HepG2 (cell line): ENCODE data around the gene AFF2. TPM values are rescaled to one million over a fixed set of nuclear protein-coding genes. Genes with fewer than 3 reads are reported as not detected.

Source experiments
- ATAC-seq: fragments of 200-7000 bp; cut with Tn5 transposase; 3 replicates; pipeline ENCODE4 v1.9.1; 2020; ENCODE audit warnings: mild to moderate bottlenecking, moderate library complexity
- BruUV-seq: library from RNA; stranded (reverse); fragments of 400-500 nt; replicated peaks from 2 replicates; lab custom pipeline; 2021; lab: Mats Ljungman, UMichigan
- CTCF ChIA-PET: fragments of 300-600 bp; formaldehyde crosslinking; extraction: SDS; loops from one replicate; lab custom pipeline; 2021; ENCODE audit warnings: low total read pairs, inconsistent platforms, low intra/inter-chr PET ratio; lab: Yijun Ruan, JAX
- POLR2A ChIA-PET: fragments of 350-600 bp; sonication (Branson Sonifier 250); formaldehyde crosslinking; loops from one replicate; lab custom pipeline; 2020; ENCODE audit warnings: antibody characterized with exemption, inconsistent platforms; lab: Yijun Ruan, JAX
- DNase-seq: peaks from one replicate; pipeline ENCODE4 v3.0.0-alpha.2; 2015; ENCODE audit warnings: low spot score
- FAIRE-seq: peaks from 3 replicates; lab custom pipeline; 2011; peaks lifted over from hg19 to GRCh38; lab: Jason Lieb, UNC
- H2AFZ ChIP-seq: one replicate; pipeline ENCODE4 v1.6.1; 2011; ENCODE audit warnings: low read length, inconsistent platforms
- H3K27ac ChIP-seq: fragments of 300-600 bp; 3 replicates; pipeline ENCODE4 v1.8.0; 2011; ENCODE audit warnings: mixed run types, mild to moderate bottlenecking, mixed read lengths, low read length, inconsistent platforms; ENCODE audit not compliant: insufficient read depth; ENCODE audit errors: extremely low read length
- H3K27me3 ChIP-seq, 2 experiments: fragments of 200-600 bp in 1 of 2; 2 replicates in 1 of 2; 3 replicates in 1 of 2; pipeline versions ENCODE4 v1.6.0 to v1.8.0; 2011; ENCODE audit warnings: low read length in 2 of 2, mild to moderate bottlenecking in 2 of 2, moderate library complexity in 2 of 2, inconsistent platforms in 1 of 2; ENCODE audit not compliant: insufficient read depth in 2 of 2, control insufficient read depth in 1 of 2
- H3K36me3 ChIP-seq, 2 experiments: fragments of 200-600 bp in 1 of 2; replicated peaks in 1 of 2; 2 replicates in 1 of 2; 3 replicates in 1 of 2; pipeline versions ENCODE4 v1.5.1 to v1.8.0; 2011; ENCODE audit warnings: low read length in 2 of 2, inconsistent platforms in 1 of 2; ENCODE audit not compliant: insufficient read depth in 2 of 2, control insufficient read depth in 1 of 2
- H3K4me1 ChIP-seq: 2 replicates; pipeline ENCODE4 v1.5.1; 2012; ENCODE audit warnings: low read length, inconsistent platforms; ENCODE audit not compliant: insufficient read depth
- H3K4me2 ChIP-seq: 2 replicates; pipeline ENCODE4 v1.6.0; 2011; ENCODE audit warnings: low read depth, low read length, inconsistent platforms
- H3K4me3 ChIP-seq, 3 experiments: fragments of 200-600 bp in 1 of 3; sonication (generic), shearing (Covaris generic) in 1 of 3; replicated peaks in 1 of 3; 2 replicates each; pipeline ENCODE4 v1.5.1; 2011 to 2016; ENCODE audit warnings: low read length in 3 of 3, inconsistent platforms in 2 of 3, low read depth in 2 of 3, mild to moderate bottlenecking in 2 of 3, control low read depth in 1 of 3, mixed read lengths in 1 of 3; ENCODE audit not compliant: insufficient read depth in 1 of 3
- H3K79me2 ChIP-seq: one replicate; pipeline ENCODE4 v1.6.1; 2011; ENCODE audit warnings: low read length, inconsistent platforms; ENCODE audit not compliant: insufficient read depth
- H3K9ac ChIP-seq: 2 replicates; pipeline ENCODE4 v1.6.0; 2011; ENCODE audit warnings: mild to moderate bottlenecking, low read depth, low read length, inconsistent platforms; ENCODE audit not compliant: insufficient read depth
- H3K9me3 ChIP-seq: 2 replicates; pipeline ENCODE4 v1.5.1; 2012; ENCODE audit warnings: mild to moderate bottlenecking, low read length
- H4K20me1 ChIP-seq: 2 replicates; pipeline ENCODE4 v1.6.0; 2011; ENCODE audit warnings: inconsistent platforms, mild to moderate bottlenecking, low read length, moderate library complexity; ENCODE audit not compliant: insufficient read depth
- ELF1 ChIP-seq: sonication (generic); formaldehyde crosslinking; IDR thresholded peaks from 2 replicates; pipeline ENCODE4 v1.4.0; 2020; ENCODE audit warnings: missing genetic modification reagents
- ERF ChIP-seq: IDR thresholded peaks from 2 replicates; pipeline ENCODE4 v1.6.1; 2018; ENCODE audit warnings: missing biosample characterization, missing genetic modification reagents
- GABPB1 ChIP-seq: IDR thresholded peaks from 2 replicates; pipeline ENCODE4 v1.6.1; 2016; ENCODE audit warnings: mild to moderate bottlenecking, missing genetic modification reagents, moderate library complexity, missing compliant biosample characterization
- HMGXB4 ChIP-seq, 2 experiments: sonication (generic) in 1 of 2; formaldehyde crosslinking in 1 of 2; IDR thresholded peaks; 2 replicates each; pipeline versions ENCODE4 v1.4.0 to v1.6.1; 2018 to 2020; ENCODE audit warnings: missing genetic modification reagents in 2 of 2, borderline replicate concordance in 1 of 2, low read depth in 1 of 2, mild to moderate bottlenecking in 1 of 2, missing biosample characterization in 1 of 2
- REXO4 ChIP-seq: sonication (generic); formaldehyde crosslinking; IDR thresholded peaks from 2 replicates; pipeline ENCODE4 v1.8.0; 2022; ENCODE audit warnings: missing genetic modification reagents, mild to moderate bottlenecking, borderline replicate concordance
- SIX1 ChIP-seq: sonication (generic); formaldehyde crosslinking; IDR thresholded peaks from 2 replicates; pipeline ENCODE4 v1.4.0; 2020; ENCODE audit warnings: missing genetic modification reagents, borderline replicate concordance
- SRSF4 ChIP-seq: fragments of 200-400 bp; formaldehyde crosslinking; IDR thresholded peaks from one replicate; pipeline ENCODE4 v1.6.1; 2018; ENCODE audit warnings: mild to moderate bottlenecking, low read depth, low read length, moderate library complexity; ENCODE audit not compliant: poor library complexity, severe bottlenecking
- TAF15 ChIP-seq: fragments of 200-400 bp; formaldehyde crosslinking; IDR thresholded peaks from one replicate; pipeline ENCODE4 v1.6.1; 2018; ENCODE audit warnings: mild to moderate bottlenecking, low read depth, low read length; ENCODE audit not compliant: poor library complexity, severe bottlenecking
- ZNF10 ChIP-seq: sonication (generic); formaldehyde crosslinking; IDR thresholded peaks from 2 replicates; pipeline ENCODE4 v1.4.0; 2020; ENCODE audit warnings: mild to moderate bottlenecking, low read depth, missing genetic modification reagents, borderline replicate concordance
- ZNF280B ChIP-seq: sonication (generic); formaldehyde crosslinking; IDR thresholded peaks from 2 replicates; pipeline ENCODE4 v1.5.0; 2020; ENCODE audit warnings: missing genetic modification reagents, mild to moderate bottlenecking, borderline replicate concordance
- ZNF724P ChIP-seq: sonication (generic); formaldehyde crosslinking; IDR thresholded peaks from 2 replicates; pipeline ENCODE4 v1.8.0; 2022; ENCODE audit warnings: missing genetic modification reagents, borderline replicate concordance
- WGBS: methylation state at CpG from one replicate; pipeline ENCODE4 v1.1.6; 2017; ENCODE audit warnings: low lambda C conversion rate; 5-methylcytosine and 5-hydroxymethylcytosine counted together
- in situ Hi-C: cut with HindIII; loops from 2 replicates; pipeline ENCODE4 v1.10.0; 2017; ENCODE audit warnings: low pct_unique_long_range_greater_than_20kb; ENCODE audit not compliant: extremely low pct_ligation_motif_present
- intact Hi-C: fragments of 100-400 bp; cut with micrococcal nuclease; formaldehyde crosslinking; loops from one replicate; pipeline ENCODE4 v1.10.0; 2022; ENCODE audit not compliant: unreplicated experiment
- polyA plus RNA-seq, 8 experiments: library from polyadenylated mRNA; depleted of rRNA in 3 of 8; stranded (reverse) in 7 of 8; unstranded in 1 of 8; fragments of >200 nt; fragmentation: Illumina TruSeq in 4 of 8; extraction: Trizol in 4 of 8; gene quantifications; 2 replicates each; pipeline versions ENCODE4 v1.2.1 to v1.2.3, GENCODE V29; 2011 to 2016; ENCODE audit warnings: low read depth in 4 of 8, missing spikeins in 1 of 8, mixed read lengths in 1 of 8; ENCODE audit not compliant: insufficient read depth in 1 of 8
- total RNA-seq, 5 experiments: library from RNA; depleted of rRNA; stranded (reverse); fragments of >200 nt; fragmentation: Illumina TruSeq; extraction: Trizol; gene quantifications; 2 replicates each; pipeline ENCODE4 v1.2.3, GENCODE V29; 2016; ENCODE audit warnings: low read depth in 1 of 5
- TF ChIP-seq, protein P1 (sequence below): sonication (generic); formaldehyde crosslinking; IDR thresholded peaks from 2 replicates; pipeline ENCODE4 v1.5.1; 2020; ENCODE audit warnings: missing genetic modification reagents, mild to moderate bottlenecking, borderline replicate concordance

The AFF2 gene
- total and polyA plus RNA-seq, 2 of the 13 experiments (the other 11 are each of a cell fraction or from before 2014, with no cell fraction given) = not detected

- Histone ChIP-seq H2AFZ (no peak overlapping the region), H3K27me3 (no peaks in the 10 kb centered on the region), H3K9me3 (no peaks in the 10 kb centered on the region), H3K79me2 (no peaks in the 10 kb centered on the region), H3K4me1 (no peaks in the 10 kb centered on the region), H4K20me1 (no peaks in the 10 kb centered on the region), H3K36me3 (no peaks in the 10 kb centered on the region), H3K4me3 (no peak overlapping the region), H3K27ac (no peak overlapping the region), H3K9ac (no peak overlapping the region), H3K4me2 (no peak overlapping the region)
- TF ChIP-seq SIX1 (CRISPR knock-in tag) (no peak), GABPB1 (CRISPR knock-in tag) (no peak), REXO4 (CRISPR knock-in tag) (no peak), ZNF724P (CRISPR knock-in tag) (no peak)
- ATAC-seq (no peak), FAIRE-seq (no peak), DNase-seq (no peak)
- ChIA-PET POLR2A (no interaction called here), CTCF (no interaction called here)
- intact Hi-C loops = no loop called here
- in situ Hi-C loops = no loop called here
- 32% methylated on average over 10 of the region's 17 CpGs for WGBS
- no TSS peak for BruUV-seq
These were observed 305.9 kb downstream of the AFF2 start for GRCh38 chrX:148806145-148806870.

DNA sequence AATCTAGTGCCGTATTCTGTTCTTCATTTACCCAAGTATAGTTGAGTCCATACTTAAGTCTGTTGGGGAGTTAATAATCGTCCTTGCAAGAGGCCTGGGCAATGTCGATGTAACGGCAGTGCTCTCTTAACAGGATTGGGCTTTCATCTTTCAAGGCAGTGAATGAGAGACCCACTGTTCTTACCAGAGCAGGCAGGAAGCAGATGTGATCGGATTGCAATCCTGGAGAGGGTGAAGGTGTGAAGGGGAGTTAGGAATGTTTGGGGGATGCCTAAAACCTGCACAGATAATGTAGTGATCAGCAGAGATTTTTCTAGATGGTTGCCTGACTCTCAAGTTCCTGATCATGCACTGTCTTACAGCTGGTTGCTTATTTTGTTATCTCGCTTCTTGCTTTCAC, 308.4 kb downstream of the AFF2 start:
- intact Hi-C loops = no loop called here
- in situ Hi-C loops = no loop called here
- no peak overlapping the region for H3K9ac ChIP-seq
- ChIA-PET POLR2A (no interaction called here), CTCF (no interaction called here)
- DNase-seq (no peak), ATAC-seq (no peak), FAIRE-seq (no peak)
- H3K27ac ChIP-seq = no peak overlapping the region
- no peaks in the 10 kb centered on the region for H3K79me2 ChIP-seq
- no peak overlapping the region for H2AFZ ChIP-seq
- H3K4me3 ChIP-seq = no peak overlapping the region
- no peaks in the 10 kb centered on the region for H3K36me3 ChIP-seq
- no peaks in the 10 kb centered on the region for H3K9me3 ChIP-seq
- H4K20me1 ChIP-seq = no peaks in the 10 kb centered on the region
- H3K4me1 ChIP-seq = no peaks in the 10 kb centered on the region
- no TSS peak for BruUV-seq
- 0% methylated on average over 2 of the region's 6 CpGs for WGBS
- H3K27me3 ChIP-seq = no peaks in the 10 kb centered on the region
- H3K4me2 ChIP-seq = no peak overlapping the region
- TF ChIP-seq SRSF4 (no peak), ZNF10 (no peak), ZNF280B (no peak), ELF1 (CRISPR knock-in tag) (no peak), ERF (no peak), TAF15 (no peak), HMGXB4 (CRISPR knock-in tag; IDR thresholded peaks at IDR 0.05; ENCODE audit: borderline replicate concordance in 1 of 2, low read depth in 1 of 2) (no peak)
- TF ChIP-seq, protein P1, sequence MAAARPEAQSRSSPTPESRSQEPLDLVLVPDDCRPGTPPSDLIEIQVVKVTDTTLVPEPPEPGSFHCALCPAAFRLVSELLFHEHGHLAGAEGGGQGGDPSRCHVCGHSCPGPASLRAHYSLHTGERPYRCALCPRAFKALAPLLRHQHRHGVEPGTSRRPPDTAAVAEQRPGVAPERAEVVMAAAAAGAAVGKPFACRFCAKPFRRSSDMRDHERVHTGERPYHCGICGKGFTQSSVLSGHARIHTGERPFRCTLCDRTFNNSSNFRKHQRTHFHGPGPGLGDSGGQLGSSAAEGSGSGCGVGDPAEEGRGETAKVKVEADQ (CRISPR knock-in tag) = no peak
